A549 treated with ZK216348 at 1 μM for 4 hours (cell line): ENCODE results near the gene ASB12. TPM values are rescaled to one million over a fixed set of nuclear protein-coding genes. Genes with fewer than 3 reads are reported as not detected.

Experiments
- total RNA-seq: library from RNA; stranded (reverse); fragments of 200-300 nt; extraction: Qiagen RNA extraction; gene quantifications from 5 replicates; pipeline ENCODE4 v1.2.3, GENCODE V29; 2022; ENCODE audit warnings: low read depth

ASB12 gene, protein sequence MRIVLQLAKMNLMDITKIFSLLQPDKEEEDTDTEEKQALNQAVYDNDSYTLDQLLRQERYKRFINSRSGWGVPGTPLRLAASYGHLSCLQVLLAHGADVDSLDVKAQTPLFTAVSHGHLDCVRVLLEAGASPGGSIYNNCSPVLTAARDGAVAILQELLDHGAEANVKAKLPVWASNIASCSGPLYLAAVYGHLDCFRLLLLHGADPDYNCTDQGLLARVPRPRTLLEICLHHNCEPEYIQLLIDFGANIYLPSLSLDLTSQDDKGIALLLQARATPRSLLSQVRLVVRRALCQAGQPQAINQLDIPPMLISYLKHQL
- not detected in 5 replicates for total RNA-seq

GRCh38 chrX:64230123-64230970 is at the start of gene ASB12:
ASB12 (minus strand) TSS chrX:64230607; CDS start chrX:64225650, 4,957 bp downstream.

GRCh38 chrX:64205441-64205734 is 25.0 kb downstream of the ASB12 start, which contains the start of gene AMER1:
AMER1 (minus strand) TSS chrX:64205708; CDS start chrX:64193286, 12,422 bp downstream.

Other genes starting within 250 kb of the ASB12 start
- gene AMER1, start 24.9 kb downstream of the ASB12 start, total RNA-seq = 2.1 to 3.3 TPM (median 2.6 TPM) in 5 replicates
- 0.35 to 2.1 TPM (median 0.63 TPM) in 5 replicates for gene MTMR8, start 164.8 kb upstream of the ASB12 start, total RNA-seq